ENCODE measurements around the gene AMY1B. TPM values are rescaled to one million over a fixed set of nuclear protein-coding genes. Genes with fewer than 3 reads are reported as not detected.

AMY1B gene
- not detected in 2 replicates for total RNA-seq

GRCh38 chr1:103696110-103696509, at the start of gene AMY1B:
Gene AMY1B (minus strand): TSS chr1:103696210. CDS start chr1:103695639, 571 bp downstream.

GRCh38 chr1:103655460-103655859, 40.5 kb downstream of the AMY1B start, which contains the start of gene AMY1A:
Gene AMY1A (plus strand): TSS chr1:103655760. CDS start chr1:103656331, 571 bp downstream.

Other genes starting within 250 kb of the AMY1B start
- 5.0 and 6.4 TPM in 2 replicates for gene RNPC3, start 170.5 kb downstream of the AMY1B start, total RNA-seq
- gene AMY2B, start 124.6 kb downstream of the AMY1B start, total RNA-seq, result 3.7 and 4.6 TPM in 2 replicates
- not detected in 2 replicates for gene AMY2A, start 78.8 kb downstream of the AMY1B start, total RNA-seq
- not detected in 2 replicates for gene AMY1A, start 40.5 kb downstream of the AMY1B start, total RNA-seq
- not detected in 2 replicates for gene AMY1C, start 53.7 kb upstream of the AMY1B start, total RNA-seq

Measured in pericardium fibroblast (primary cell).